SJCRH30 (cell line): ENCODE measurements around the gene UBL3. TPM values are rescaled to one million over a fixed set of nuclear protein-coding genes. Genes with fewer than 3 reads are reported as not detected.

Experiments
- DNase-seq, 2 experiments: peaks; one replicate each; pipeline ENCODE4 v3.0.0-alpha.2; 2015 to 2020
- H3K27ac ChIP-seq: fragments of 250-450 bp; sonication (Bioruptor Pico); 2 replicates; pipeline ENCODE4 v1.5.1; 2020; ENCODE audit warnings: mild to moderate bottlenecking, moderate library complexity
- H3K27me3 ChIP-seq: fragments of 250-450 bp; sonication (Bioruptor Pico); 2 replicates; pipeline ENCODE4 v1.5.1; 2020; ENCODE audit warnings: mild to moderate bottlenecking, moderate library complexity
- H3K36me3 ChIP-seq: fragments of 250-450 bp; sonication (Bioruptor Pico); 2 replicates; pipeline ENCODE4 v1.5.1; 2020; ENCODE audit warnings: mild to moderate bottlenecking, moderate library complexity
- H3K4me1 ChIP-seq: fragments of 250-450 bp; sonication (Bioruptor Pico); 2 replicates; pipeline ENCODE4 v1.5.1; 2020; ENCODE audit warnings: mild to moderate bottlenecking, moderate library complexity
- H3K4me3 ChIP-seq: fragments of 250-450 bp; sonication (Bioruptor Pico); 2 replicates; pipeline ENCODE4 v1.5.1; 2020; ENCODE audit warnings: mild to moderate bottlenecking, moderate library complexity
- H3K9me3 ChIP-seq: fragments of 250-450 bp; sonication (Bioruptor Pico); replicated peaks from 2 replicates; pipeline ENCODE4 v1.5.1; 2020; ENCODE audit warnings: mild to moderate bottlenecking, moderate library complexity
- total RNA-seq: library from RNA; depleted of rRNA; stranded (reverse); fragments of >200 nt; shearing (Covaris generic); gene quantifications from 2 replicates; pipeline ENCODE4 v1.2.3, GENCODE V29; 2014

The UBL3 gene
- total RNA-seq, 1 experiment from 2014 or later, result 20.9 TPM

DNA sequence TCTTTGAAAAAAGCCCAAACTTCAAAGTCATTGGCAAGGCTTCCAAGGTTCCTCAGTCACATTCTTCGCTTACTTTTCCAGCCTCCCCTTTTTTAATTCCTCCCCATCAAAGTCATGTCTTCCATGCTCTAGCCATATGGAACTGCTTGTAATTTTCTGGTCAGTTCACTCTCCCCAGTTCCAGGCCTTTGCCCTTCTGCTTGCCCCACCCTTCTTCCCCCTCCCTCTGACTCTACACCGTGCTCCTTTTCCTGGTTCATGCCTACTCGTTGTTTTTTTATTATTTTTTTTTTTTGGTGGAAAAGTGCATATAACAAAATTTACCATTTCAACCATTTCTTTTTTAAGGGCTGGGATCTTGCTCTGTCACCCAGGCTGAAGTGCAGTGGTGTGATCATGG is 102.3 kb downstream of the UBL3 start:
- Histone ChIP-seq H3K4me3 (no peak overlapping the region), H3K27ac (no peak overlapping the region), H3K4me1 (peaks cover 10% of the 10 kb centered on the region; the same call in 1 of the 2 replicates), H3K27me3 (0 out of 2 replicates have a peak, but pooled peaks cover 2% of the 10 kb centered on the region), H3K9me3 (no peaks in the 10 kb centered on the region; the same call in 1 of the 2 replicates), H3K36me3 (no peaks in the 10 kb centered on the region)
- DNase-seq, result no peak

- no peak overlapping the region for H3K4me3 ChIP-seq
- DNase-seq, result no peak
Measured at GRCh38 chr13:29746148-29746677, 104.2 kb downstream of the UBL3 start.

DNA sequence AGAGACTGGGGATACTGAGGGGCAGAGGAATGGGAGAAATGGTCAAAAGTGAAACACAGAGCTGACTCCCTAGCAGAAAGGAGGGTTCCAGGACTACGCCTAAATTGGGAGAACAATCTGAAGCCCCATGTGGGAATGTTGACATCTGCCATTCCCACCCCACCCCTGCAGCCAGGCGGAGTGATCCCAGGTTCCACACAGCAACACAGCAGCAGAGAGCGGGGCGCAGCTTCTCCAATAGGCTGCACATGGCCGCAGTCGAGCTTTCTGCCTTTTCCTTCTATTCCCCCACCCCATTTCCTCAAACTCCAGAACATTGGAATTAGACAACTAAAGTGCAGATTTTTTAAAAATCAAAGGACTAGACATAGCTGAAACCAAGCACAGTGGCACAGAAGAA is 104.7 kb downstream of the UBL3 start:
- DNase-seq, result no peak
- no peak overlapping the region for H3K27ac ChIP-seq
- H3K36me3 ChIP-seq, result no peaks in the 10 kb centered on the region
- H3K9me3 ChIP-seq, result no peaks in the 10 kb centered on the region; the same call in none of the 2 replicates
- 0 out of 2 replicates have a peak, but pooled peaks cover 2% of the 10 kb centered on the region for H3K27me3 ChIP-seq
- peaks cover 15% of the 10 kb centered on the region; the same call in 1 of the 2 replicates for H3K4me1 ChIP-seq
- no peak overlapping the region for H3K4me3 ChIP-seq

More at GRCh38 chr13:29746148-29746677, 104.2 kb downstream of the UBL3 start:
- Histone ChIP-seq H3K36me3 (no peaks in the 10 kb centered on the region), H3K9me3 (no peaks in the 10 kb centered on the region; the same call in 1 of the 2 replicates), H3K27me3 (0 out of 2 replicates have a peak, but pooled peaks cover 2% of the 10 kb centered on the region), H3K4me1 (peaks cover 15% of the 10 kb centered on the region; the same call in 1 of the 2 replicates), H3K27ac (no peak overlapping the region)

DNA sequence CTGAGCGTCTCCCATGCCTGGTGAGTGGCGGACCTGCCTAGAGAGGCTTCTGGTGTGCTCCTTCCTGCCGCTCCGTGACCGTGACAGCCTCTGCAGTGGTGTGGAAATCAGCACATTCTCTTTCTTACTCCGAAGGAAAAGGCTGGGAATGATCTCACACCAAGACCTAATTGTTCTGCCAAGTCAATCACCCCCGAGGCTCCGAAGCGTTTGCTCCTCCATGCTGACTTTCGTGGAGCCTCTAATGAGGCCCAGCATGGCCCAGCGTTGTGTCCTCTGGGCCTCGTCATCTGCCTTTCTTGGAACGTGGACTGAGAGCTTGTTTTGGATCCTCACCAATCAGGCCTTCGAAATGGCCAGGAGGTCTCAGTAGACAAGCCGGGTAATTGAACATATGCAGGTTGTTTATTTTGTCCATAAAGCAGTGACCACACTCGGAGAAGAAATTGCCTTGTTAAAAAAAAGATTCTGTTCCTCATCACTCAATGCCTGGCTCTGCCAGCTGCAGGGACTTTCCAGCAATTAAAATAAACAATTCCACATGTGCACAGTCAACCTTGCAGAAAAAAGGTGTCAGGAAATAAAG is 107.1 kb downstream of the UBL3 start:
- H3K9me3 ChIP-seq, result no peaks in the 10 kb centered on the region; the same call in none of the 2 replicates
- no peaks in the 10 kb centered on the region for H3K36me3 ChIP-seq
- peaks cover 15% of the 10 kb centered on the region; the same call in 1 of the 2 replicates for H3K4me1 ChIP-seq
- no peaks in the 10 kb centered on the region for H3K27me3 ChIP-seq
- peak; percentile 20 to 52 for DNase-seq
- no peak overlapping the region for H3K27ac ChIP-seq
- H3K4me3 ChIP-seq, result peak overlapping the region; percentile 27

DNA sequence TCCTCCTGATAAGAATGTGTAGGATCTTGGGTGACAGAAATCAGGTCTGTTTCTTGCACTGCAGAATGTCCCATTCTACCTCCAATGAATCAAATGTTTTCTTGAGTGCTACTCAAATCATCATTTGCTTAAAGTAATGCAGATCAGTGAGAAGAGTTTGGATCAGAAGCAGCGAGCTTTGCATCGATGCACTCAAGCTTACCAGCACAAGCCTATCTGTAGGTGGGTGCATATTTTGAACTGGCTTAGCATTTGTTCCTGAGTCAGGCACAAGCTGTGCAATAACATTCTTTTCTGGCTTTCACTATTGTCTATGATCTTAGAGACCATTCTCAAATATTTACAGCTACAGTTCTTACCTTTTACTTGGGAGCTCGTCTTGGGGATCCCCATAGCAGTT is 109.5 kb downstream of the UBL3 start:
- no peaks in the 10 kb centered on the region; the same call in none of the 2 replicates for H3K9me3 ChIP-seq
- H3K27me3 ChIP-seq, result no peaks in the 10 kb centered on the region
- no peak overlapping the region for H3K4me3 ChIP-seq
- DNase-seq, result no peak
- no peaks in the 10 kb centered on the region for H3K36me3 ChIP-seq
- H3K4me1 ChIP-seq, result peaks cover 15% of the 10 kb centered on the region; the same call in 1 of the 2 replicates
- no peak overlapping the region for H3K27ac ChIP-seq

DNA sequence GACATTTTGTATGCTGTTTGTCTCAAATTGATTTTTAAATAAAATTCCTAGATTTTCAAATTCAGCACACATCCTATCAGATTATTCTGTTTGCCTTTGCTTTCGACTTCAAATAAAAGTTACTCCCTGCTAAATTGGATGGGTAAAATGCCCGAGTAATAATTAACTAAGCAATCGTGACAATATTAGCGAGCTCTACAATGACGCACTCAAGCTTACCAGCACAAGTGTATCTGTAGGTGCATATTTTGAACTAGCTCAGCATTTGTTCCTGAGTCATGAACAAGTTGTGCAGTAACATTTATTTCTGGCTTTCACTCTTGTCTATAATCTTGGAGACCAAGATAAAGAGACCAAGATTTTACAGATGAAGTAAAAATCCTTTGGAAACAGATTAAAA is 113.4 kb downstream of the UBL3 start:
- H3K27me3 ChIP-seq, result no peaks in the 10 kb centered on the region; the same call in 1 of the 2 replicates
- DNase-seq, result no peak

DNA sequence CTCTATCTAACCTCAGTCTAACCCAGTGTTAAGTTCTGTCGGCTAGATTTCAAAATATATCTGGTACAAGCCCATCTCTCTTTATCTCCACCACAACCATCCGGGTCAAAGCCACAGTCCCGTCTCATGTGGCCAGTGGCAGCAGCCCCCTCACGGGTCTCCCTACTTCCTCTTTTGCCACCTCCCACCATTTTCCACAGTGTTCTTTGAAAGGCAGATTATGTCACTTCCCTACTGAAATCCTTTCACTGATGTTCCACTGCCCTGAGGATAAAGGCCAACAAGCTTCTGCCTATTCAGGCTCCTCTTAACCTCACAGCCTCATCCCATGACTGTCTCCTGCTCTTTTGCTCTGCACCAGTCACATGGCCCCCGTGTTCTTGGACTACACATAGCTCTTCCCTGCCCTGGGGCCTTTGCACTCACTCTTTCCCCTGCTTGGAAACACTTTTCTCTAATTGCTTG is 117.2 kb downstream of the UBL3 start:
- no peak overlapping the region for H3K27ac ChIP-seq
- no peaks in the 10 kb centered on the region for H3K36me3 ChIP-seq
- no peaks in the 10 kb centered on the region; the same call in 1 of the 2 replicates for H3K27me3 ChIP-seq
- H3K4me3 ChIP-seq, result no peak overlapping the region
- H3K4me1 ChIP-seq, result no peaks in the 10 kb centered on the region
- no peak for DNase-seq
- H3K9me3 ChIP-seq, result no peaks in the 10 kb centered on the region

More for the DNA sequence above, 113.4 kb downstream of the UBL3 start:
- no peak overlapping the region for H3K27ac ChIP-seq
- H3K36me3 ChIP-seq, result no peaks in the 10 kb centered on the region
- H3K4me1 ChIP-seq, result no peaks in the 10 kb centered on the region
- no peak overlapping the region for H3K4me3 ChIP-seq
- H3K9me3 ChIP-seq, result no peaks in the 10 kb centered on the region; the same call in none of the 2 replicates

GRCh38 chr13:29730253-29730652 is 120.2 kb downstream of the UBL3 start:
- no peaks in the 10 kb centered on the region for H3K4me1 ChIP-seq
- no peak for DNase-seq
- H3K36me3 ChIP-seq, result no peaks in the 10 kb centered on the region
- no peaks in the 10 kb centered on the region; the same call in 1 of the 2 replicates for H3K27me3 ChIP-seq
- no peak overlapping the region for H3K4me3 ChIP-seq
- H3K9me3 ChIP-seq, result peaks cover 3% of the 10 kb centered on the region; the same call in 1 of the 2 replicates
- H3K27ac ChIP-seq, result no peak overlapping the region

GRCh38 chr13:29722415-29722814 is 128.0 kb downstream of the UBL3 start:
- DNase-seq, result no peak
- no peak overlapping the region for H3K27ac ChIP-seq
- no peak overlapping the region for H3K4me3 ChIP-seq
- H3K9me3 ChIP-seq, result peaks cover under 1% of the 10 kb centered on the region; the same call in 1 of the 2 replicates
- no peaks in the 10 kb centered on the region for H3K4me1 ChIP-seq
- no peaks in the 10 kb centered on the region for H3K36me3 ChIP-seq
- H3K27me3 ChIP-seq, result no peaks in the 10 kb centered on the region; the same call in 1 of the 2 replicates

DNA sequence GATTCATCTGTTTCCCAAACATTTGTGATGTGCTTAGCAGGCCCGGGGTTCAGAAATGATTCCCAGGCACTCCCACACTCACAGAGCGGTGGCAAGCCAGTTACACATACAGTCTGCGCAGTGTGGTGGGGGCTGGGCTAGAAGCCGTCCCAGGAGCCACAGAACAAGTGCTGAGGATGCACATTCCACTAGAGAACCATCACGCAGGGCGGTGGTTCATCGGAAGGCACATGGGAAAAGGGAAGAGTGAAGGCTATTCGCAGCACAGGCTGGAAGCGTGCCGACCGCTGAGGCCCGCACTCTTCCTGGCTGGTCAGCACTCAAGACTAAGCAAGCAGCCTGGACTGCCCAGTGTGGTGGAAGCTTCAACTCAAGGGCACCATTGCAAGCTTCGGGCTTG is 128.7 kb downstream of the UBL3 start:
- H3K4me1 ChIP-seq, result no peaks in the 10 kb centered on the region
- no peak overlapping the region for H3K27ac ChIP-seq
- H3K27me3 ChIP-seq, result no peaks in the 10 kb centered on the region; the same call in 1 of the 2 replicates
- no peaks in the 10 kb centered on the region for H3K36me3 ChIP-seq
- no peak for DNase-seq
- no peaks in the 10 kb centered on the region; the same call in 1 of the 2 replicates for H3K9me3 ChIP-seq
- H3K4me3 ChIP-seq, result no peak overlapping the region

- no peak overlapping the region for H3K27ac ChIP-seq
- H3K4me3 ChIP-seq, result no peak overlapping the region
- no peaks in the 10 kb centered on the region for H3K4me1 ChIP-seq
- H3K27me3 ChIP-seq, result no peaks in the 10 kb centered on the region; the same call in 1 of the 2 replicates
- no peak for DNase-seq
- H3K36me3 ChIP-seq, result no peaks in the 10 kb centered on the region
- no peaks in the 10 kb centered on the region for H3K9me3 ChIP-seq
Measured at GRCh38 chr13:29718694-29719093, 131.7 kb downstream of the UBL3 start.

GRCh38 chr13:29716493-29716892 is 133.9 kb downstream of the UBL3 start:
- Histone ChIP-seq H3K4me1 (no peaks in the 10 kb centered on the region), H3K36me3 (no peaks in the 10 kb centered on the region), H3K27me3 (no peaks in the 10 kb centered on the region; the same call in 1 of the 2 replicates), H3K9me3 (no peaks in the 10 kb centered on the region), H3K4me3 (no peak overlapping the region), H3K27ac (no peak overlapping the region)
- DNase-seq, result no peak
